HFF-Myc (cell line): ENCODE data around the gene UPK3A.
A peak's percentile ranks its signal among the peaks of the same experiment; 100 is the strongest.
"Not testable (repeated sequence)": the region's sequence is repeated elsewhere in the genome, so short reads cannot be mapped to it uniquely, and the experiment has no call there.

ENCODE experiments used
- DNase-seq: peaks from one replicate; pipeline ENCODE4 v3.0.0-alpha.2; 2011; ENCODE audit warnings: low read depth; ENCODE audit errors: extremely low read depth
- H3K4me3 ChIP-seq: replicated peaks from 2 replicates; pipeline ENCODE4 v1.5.1; 2011; ENCODE audit warnings: low read depth, mild to moderate bottlenecking, control low read depth, low read length
- TF ChIP-seq, protein P1 (sequence below): IDR thresholded peaks from 2 replicates; pipeline ENCODE4 v1.5.1; 2012; ENCODE audit warnings: mild to moderate bottlenecking, low read depth, low read length, control low read depth; ENCODE audit errors: missing control alignments

UPK3A gene

GRCh38 chr22:45246060-45246985 lies 38.4 kb upstream of the UPK3A start:
- no peak overlapping the region for H3K4me3 ChIP-seq
- TF ChIP-seq, protein P1, sequence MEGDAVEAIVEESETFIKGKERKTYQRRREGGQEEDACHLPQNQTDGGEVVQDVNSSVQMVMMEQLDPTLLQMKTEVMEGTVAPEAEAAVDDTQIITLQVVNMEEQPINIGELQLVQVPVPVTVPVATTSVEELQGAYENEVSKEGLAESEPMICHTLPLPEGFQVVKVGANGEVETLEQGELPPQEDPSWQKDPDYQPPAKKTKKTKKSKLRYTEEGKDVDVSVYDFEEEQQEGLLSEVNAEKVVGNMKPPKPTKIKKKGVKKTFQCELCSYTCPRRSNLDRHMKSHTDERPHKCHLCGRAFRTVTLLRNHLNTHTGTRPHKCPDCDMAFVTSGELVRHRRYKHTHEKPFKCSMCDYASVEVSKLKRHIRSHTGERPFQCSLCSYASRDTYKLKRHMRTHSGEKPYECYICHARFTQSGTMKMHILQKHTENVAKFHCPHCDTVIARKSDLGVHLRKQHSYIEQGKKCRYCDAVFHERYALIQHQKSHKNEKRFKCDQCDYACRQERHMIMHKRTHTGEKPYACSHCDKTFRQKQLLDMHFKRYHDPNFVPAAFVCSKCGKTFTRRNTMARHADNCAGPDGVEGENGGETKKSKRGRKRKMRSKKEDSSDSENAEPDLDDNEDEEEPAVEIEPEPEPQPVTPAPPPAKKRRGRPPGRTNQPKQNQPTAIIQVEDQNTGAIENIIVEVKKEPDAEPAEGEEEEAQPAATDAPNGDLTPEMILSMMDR = no peak
- peak; percentile 97 for DNase-seq

DNA sequence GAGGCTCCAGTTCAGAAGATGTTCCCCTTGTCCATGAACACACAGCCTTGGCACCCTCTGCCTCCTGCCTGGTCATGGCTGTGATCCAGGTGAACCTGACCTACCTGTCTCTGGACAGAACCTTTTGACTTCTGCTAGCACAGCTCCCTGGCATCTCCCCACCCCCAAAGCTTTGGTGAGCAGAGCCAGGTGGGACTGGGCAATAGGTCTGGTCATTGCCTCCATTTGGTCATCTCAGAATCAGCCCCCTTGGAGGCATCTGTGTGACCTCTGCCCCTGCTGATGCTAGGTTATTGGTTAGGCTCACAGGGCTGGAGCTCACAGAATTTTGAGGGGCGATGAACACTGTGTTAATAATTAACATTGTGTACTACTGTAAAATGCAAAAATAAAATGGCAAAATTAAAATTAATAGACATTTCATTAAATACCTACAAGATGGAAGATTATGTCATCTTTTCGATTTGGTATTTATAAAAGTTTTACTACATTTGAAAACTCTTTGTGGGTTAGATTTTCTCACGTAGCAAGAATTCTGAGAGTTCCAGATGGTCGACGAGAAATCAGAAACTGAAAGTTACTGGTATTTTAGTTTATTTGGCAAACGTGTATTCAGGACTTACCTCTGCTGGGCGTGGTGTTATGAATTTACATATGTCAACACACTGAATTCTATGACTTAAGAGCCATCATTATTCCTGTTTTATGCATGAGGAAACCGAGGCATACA lies 35.8 kb upstream of the UPK3A start:
- no peak for DNase-seq
- no peak overlapping the region for H3K4me3 ChIP-seq
- TF ChIP-seq, protein P1 = no peak

DNA sequence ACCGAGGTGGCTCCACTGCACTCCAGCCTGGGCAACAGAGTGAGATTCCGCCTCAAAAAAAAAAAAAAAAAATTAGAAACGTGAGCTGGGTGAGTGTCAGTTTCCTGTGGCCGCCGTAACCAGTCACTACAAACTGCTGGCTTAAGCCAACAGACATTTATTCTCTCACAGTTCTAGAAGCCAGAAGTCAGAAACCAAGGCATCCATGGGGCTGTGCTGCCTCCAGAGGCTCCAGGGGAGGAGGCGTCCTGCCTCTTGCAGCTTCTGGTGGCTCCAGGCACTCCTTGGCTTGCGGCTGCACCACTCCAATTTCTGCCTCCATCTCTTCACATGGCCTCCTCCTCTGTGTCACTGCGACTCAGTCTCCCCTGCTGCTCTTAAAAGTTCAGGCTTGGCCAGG lies 32.9 kb upstream of the UPK3A start:
- no peak for DNase-seq
- TF ChIP-seq, protein P1 = no peak
- no peak overlapping the region for H3K4me3 ChIP-seq

DNA sequence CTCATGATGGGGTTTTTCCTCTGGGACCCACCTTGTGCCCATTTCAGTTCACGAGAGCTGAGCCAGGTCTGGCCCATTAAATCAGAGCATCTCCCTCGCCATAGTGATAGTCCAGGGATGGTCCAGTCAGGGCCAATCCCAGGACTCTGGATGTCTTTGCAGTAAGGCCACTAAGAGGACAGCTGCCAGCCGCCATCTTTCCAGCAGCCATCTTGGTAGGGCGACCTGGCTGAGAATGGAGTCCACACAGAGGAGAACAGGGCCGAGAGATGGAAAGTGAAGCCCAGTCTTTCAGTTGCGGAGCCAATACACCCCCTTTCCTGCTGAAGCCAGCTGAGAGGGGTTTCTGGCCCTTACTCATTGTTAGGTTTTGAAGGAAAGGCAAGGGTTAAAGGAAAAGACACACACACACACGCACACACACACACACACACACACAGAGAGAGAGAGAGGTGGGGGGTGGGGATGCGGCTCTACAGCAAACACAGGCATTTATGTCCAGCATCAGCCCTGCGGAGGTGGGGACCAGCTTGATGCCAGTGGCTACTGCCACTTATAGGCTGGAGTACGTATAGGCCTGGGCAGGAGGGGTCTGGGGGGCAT lies 31.6 kb upstream of the UPK3A start:
- no peak for DNase-seq
- TF ChIP-seq, protein P1 = no peak
- no peak overlapping the region for H3K4me3 ChIP-seq

- TF ChIP-seq, protein P1 = no peak
- no peak for DNase-seq
- H3K4me3 ChIP-seq = no peak overlapping the region
Observed at GRCh38 chr22:45254388-45254787, 30.4 kb upstream of the UPK3A start.

DNA sequence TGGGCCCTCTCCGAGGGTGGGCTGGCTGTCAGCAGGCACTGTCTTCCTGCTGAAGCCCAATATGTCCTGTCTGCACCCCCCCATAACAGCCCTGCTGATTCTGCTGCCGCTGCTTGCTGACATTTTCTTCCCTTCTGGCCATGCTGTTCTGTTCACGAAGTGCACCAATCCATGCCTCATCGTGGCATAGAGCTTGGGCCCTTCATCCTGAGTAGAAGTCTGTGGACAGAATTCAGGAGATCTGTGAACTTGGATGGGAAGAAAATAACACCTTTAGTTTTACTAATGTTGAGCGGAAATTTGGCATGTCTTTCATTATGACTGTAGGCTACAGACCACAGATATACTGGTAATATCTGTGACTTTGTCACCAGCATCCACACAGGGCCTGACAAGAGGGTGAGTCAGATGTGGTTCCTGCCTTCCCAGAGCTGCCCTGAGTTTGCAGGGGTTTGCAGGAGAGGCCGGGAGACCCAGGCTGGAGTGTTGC lies 29.9 kb upstream of the UPK3A start:
- no peak for DNase-seq
- H3K4me3 ChIP-seq = no peak overlapping the region
- TF ChIP-seq, protein P1 = no peak

DNA sequence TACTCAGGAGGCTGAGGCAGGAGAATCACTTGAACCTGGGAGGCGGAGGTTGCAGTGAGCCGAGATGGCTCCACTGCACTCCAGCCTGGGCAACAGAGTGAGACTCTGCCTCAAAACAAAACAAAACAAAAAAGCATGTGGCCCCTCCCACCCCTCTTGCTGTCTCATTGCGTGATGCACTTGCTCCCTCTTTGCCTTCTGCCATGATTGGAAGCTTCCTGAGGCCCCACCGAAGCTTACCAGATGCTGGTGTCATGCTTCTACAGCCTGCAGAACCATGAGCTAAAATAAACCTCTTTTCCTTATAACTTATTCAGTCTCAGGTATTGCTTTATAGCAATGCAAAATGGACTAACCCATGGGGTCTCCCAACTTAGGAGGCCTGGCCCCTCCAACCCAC lies 26.8 kb upstream of the UPK3A start:
- not testable (repeated sequence) for DNase-seq, H3K4me3 ChIP-seq
